Measurements from ENCODE around the gene IQCH. TPM values are rescaled to one million over a fixed set of nuclear protein-coding genes. Genes with fewer than 3 reads are reported as not detected.
A peak's percentile ranks its signal among the peaks of the same experiment; 100 is the strongest.

The IQCH gene
- total and polyA plus RNA-seq, 9 of the 15 experiments (the other 6 are each of a cell fraction or from before 2014, with no cell fraction given) = 1.8 to 3.9 (median 2.7) TPM

DNA sequence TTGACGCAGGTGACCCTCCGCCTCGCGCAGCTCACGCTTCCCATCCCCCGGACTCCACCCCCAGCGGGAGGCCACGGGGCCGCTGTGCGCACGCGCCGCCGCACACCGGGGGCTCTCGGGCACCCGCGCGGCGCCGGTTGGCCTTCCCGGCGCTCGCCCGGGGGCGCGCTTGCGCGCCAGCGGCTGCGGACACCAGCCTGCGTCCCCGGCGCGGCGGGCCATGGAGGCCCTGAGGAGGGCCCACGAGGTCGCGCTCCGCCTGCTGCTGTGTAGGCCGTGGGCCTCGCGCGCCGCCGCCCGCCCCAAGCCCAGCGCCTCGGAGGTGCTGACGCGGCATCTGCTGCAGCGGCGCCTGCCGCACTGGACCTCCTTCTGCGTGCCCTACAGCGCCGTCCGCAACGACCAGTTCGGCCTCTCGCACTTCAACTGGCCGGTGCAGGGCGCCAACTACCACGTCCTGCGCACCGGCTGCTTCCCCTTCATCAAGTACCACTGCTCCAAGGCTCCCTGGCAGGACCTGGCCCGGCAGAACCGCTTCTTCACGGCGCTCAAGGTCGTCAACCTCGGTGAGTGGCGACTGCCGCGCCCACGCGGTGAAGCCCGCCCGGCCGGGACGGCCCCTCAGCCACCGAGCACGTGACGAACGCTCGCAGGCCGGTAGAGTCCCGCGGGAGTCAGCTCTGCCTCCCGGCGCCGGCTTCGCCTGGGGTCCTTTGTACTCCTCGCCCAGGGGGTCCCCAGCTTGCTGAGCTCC lies 266.6 kb downstream of the IQCH start, which contains the start of gene C15orf61 (continued):
- TF ChIP-seq FOXA3 (CRISPR knock-in tag; conservative IDR thresholded peaks at IDR 0.05 in 1 of 2, IDR thresholded peaks at IDR 0.05 in 1 of 2) (peak in 1 of 2 experiments; percentile 74; a peak in 2 of 4 replicates), BHLHE40 (IDR thresholded peaks at IDR 0.05; ENCODE audit: low read length) (peak; percentile 95), THAP12 (CRISPR knock-in tag; IDR thresholded peaks at IDR 0.05) (peak; percentile 86), CHD7 (IDR thresholded peaks at IDR 0.05; ENCODE audit: low read depth, low read length) (no peak), SMARCA4 (IDR thresholded peaks at IDR 0.05) (0 out of 2 replicates have a peak, but pooled peaks have one; percentile 13), SRSF3 (IDR thresholded peaks at IDR 0.05; ENCODE audit: insufficient read depth, low read length) (no peak), LARP7 (IDR thresholded peaks at IDR 0.05) (0 out of 2 replicates have a peak, but pooled peaks have one; percentile 35), SP2 (IDR thresholded peaks at IDR 0.05; ENCODE audit: extremely low read depth, low read depth, low read length, poor library complexity, severe bottlenecking) (no peak), LCOR (CRISPR knock-in tag; IDR thresholded peaks at IDR 0.05) (peak; percentile 92)
- TF ChIP-seq, protein P1, sequence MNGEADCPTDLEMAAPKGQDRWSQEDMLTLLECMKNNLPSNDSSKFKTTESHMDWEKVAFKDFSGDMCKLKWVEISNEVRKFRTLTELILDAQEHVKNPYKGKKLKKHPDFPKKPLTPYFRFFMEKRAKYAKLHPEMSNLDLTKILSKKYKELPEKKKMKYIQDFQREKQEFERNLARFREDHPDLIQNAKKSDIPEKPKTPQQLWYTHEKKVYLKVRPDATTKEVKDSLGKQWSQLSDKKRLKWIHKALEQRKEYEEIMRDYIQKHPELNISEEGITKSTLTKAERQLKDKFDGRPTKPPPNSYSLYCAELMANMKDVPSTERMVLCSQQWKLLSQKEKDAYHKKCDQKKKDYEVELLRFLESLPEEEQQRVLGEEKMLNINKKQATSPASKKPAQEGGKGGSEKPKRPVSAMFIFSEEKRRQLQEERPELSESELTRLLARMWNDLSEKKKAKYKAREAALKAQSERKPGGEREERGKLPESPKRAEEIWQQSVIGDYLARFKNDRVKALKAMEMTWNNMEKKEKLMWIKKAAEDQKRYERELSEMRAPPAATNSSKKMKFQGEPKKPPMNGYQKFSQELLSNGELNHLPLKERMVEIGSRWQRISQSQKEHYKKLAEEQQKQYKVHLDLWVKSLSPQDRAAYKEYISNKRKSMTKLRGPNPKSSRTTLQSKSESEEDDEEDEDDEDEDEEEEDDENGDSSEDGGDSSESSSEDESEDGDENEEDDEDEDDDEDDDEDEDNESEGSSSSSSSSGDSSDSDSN (IDR thresholded peaks at IDR 0.05; ENCODE audit: borderline replicate concordance in 1 of 2, low read depth in 2 of 2, low read length in 2 of 2) = peak; percentile 54 to 95; a peak in 3 of 4 replicates

Data from K562 (cell line).